ENCODE measurements around the gene EVI2A. TPM values are rescaled to one million over a fixed set of nuclear protein-coding genes. Genes with fewer than 3 reads are reported as not detected.

The EVI2A gene
- total RNA-seq, 1 donor from 2014 or later: 2.9 TPM

- H3K4me1 ChIP-seq: no peaks in the 10 kb centered on the region
- intact Hi-C loops (cut with micrococcal nuclease): no loop called here
- H3K27ac ChIP-seq (replicated peaks): no peak overlapping the region
- peaks cover 24% of the 10 kb centered on the region for H3K36me3 ChIP-seq
- no peaks in the 10 kb centered on the region for H3K9me3 ChIP-seq (replicated peaks)
- H3K27me3 ChIP-seq (ENCODE audit: low read depth): no peaks in the 10 kb centered on the region
- DNase-seq: no peak
- TF ChIP-seq CTCF (IDR thresholded peaks at IDR 0.05; ENCODE audit: borderline replicate concordance): no peak
- H3K4me3 ChIP-seq: no peak overlapping the region
Observed at GRCh38 chr17:31328160-31328535, 6.7 kb upstream of the EVI2A start.

GRCh38 chr17:31327534-31328159 lies 6.2 kb upstream of the EVI2A start:
- Histone ChIP-seq H3K9me3 (replicated peaks) (no peaks in the 10 kb centered on the region), H3K27me3 (ENCODE audit: low read depth) (no peaks in the 10 kb centered on the region), H3K4me3 (no peak overlapping the region), H3K36me3 (peaks cover 24% of the 10 kb centered on the region), H3K4me1 (no peaks in the 10 kb centered on the region), H3K27ac (replicated peaks) (no peak overlapping the region)
- no peak for DNase-seq
- intact Hi-C loops (cut with micrococcal nuclease): no loop called here
- no peak for TF ChIP-seq CTCF (IDR thresholded peaks at IDR 0.05; ENCODE audit: borderline replicate concordance)

GRCh38 chr17:31323551-31323950 lies 2.1 kb upstream of the EVI2A start:
- no peak for DNase-seq
- H3K4me1 ChIP-seq: no peaks in the 10 kb centered on the region
- no peak overlapping the region for H3K4me3 ChIP-seq
- TF ChIP-seq CTCF (IDR thresholded peaks at IDR 0.05; ENCODE audit: borderline replicate concordance): no peak
- intact Hi-C loops (cut with micrococcal nuclease): no loop called here
- no peak overlapping the region for H3K27ac ChIP-seq (replicated peaks)
- H3K9me3 ChIP-seq (replicated peaks): no peaks in the 10 kb centered on the region
- no peaks in the 10 kb centered on the region for H3K27me3 ChIP-seq (ENCODE audit: low read depth)
- peaks cover 24% of the 10 kb centered on the region for H3K36me3 ChIP-seq

GRCh38 chr17:31321966-31322365 lies 544 bp upstream of the EVI2A start:
- Histone ChIP-seq H3K27me3 (ENCODE audit: low read depth) (no peaks in the 10 kb centered on the region), H3K9me3 (replicated peaks) (no peaks in the 10 kb centered on the region), H3K4me1 (peaks cover 8% of the 10 kb centered on the region), H3K27ac (replicated peaks) (no peak overlapping the region), H3K4me3 (no peak overlapping the region), H3K36me3 (peaks cover 11% of the 10 kb centered on the region)
- intact Hi-C loops (cut with micrococcal nuclease): no loop called here
- no peak for TF ChIP-seq CTCF (IDR thresholded peaks at IDR 0.05; ENCODE audit: borderline replicate concordance)
- DNase-seq: no peak

- Histone ChIP-seq H3K4me3 (peak overlapping the region; percentile 32), H3K27me3 (ENCODE audit: low read depth) (no peaks in the 10 kb centered on the region)
- DNase-seq: no peak
Observed at GRCh38 chr17:31320791-31321190, 631 bp downstream of the EVI2A start.

More at GRCh38 chr17:31320791-31321190, 631 bp downstream of the EVI2A start:
- H3K9me3 ChIP-seq (replicated peaks): no peaks in the 10 kb centered on the region
- TF ChIP-seq CTCF (IDR thresholded peaks at IDR 0.05; ENCODE audit: borderline replicate concordance): no peak
- intact Hi-C loops (cut with micrococcal nuclease): no loop called here
- H3K36me3 ChIP-seq: peaks cover 2% of the 10 kb centered on the region
- H3K27ac ChIP-seq (replicated peaks): peak overlapping the region; percentile 28
- peaks cover 8% of the 10 kb centered on the region for H3K4me1 ChIP-seq
